H9 (cell line): Measurements from ENCODE around the gene MTCL1. TPM values are rescaled to one million over a fixed set of nuclear protein-coding genes. Genes with fewer than 3 reads are reported as not detected.

Source experiments
- DNase-seq: peaks from one replicate; pipeline ENCODE4 v3.0.0-alpha.2; 2017
- H2AFZ ChIP-seq: one replicate; pipeline ENCODE4 v1.6.1; 2013; ENCODE audit warnings: mild to moderate bottlenecking, low read length, control low read depth, moderate library complexity
- H2AK5ac ChIP-seq: 2 replicates; pipeline ENCODE4 v1.6.1; 2013; ENCODE audit warnings: low read length, control low read depth, mixed read lengths; ENCODE audit not compliant: insufficient read length
- H2BK120ac ChIP-seq: one replicate; pipeline ENCODE4 v1.6.1; 2013; ENCODE audit warnings: low read depth, mild to moderate bottlenecking, low read length, control low read depth, inconsistent platforms; ENCODE audit not compliant: poor library complexity, severe bottlenecking
- H2BK12ac ChIP-seq: 2 replicates; pipeline ENCODE4 v1.6.1; 2013; ENCODE audit warnings: low read length, control low read depth, mixed read lengths, low read depth; ENCODE audit not compliant: insufficient read length
- H2BK15ac ChIP-seq: 2 replicates; pipeline ENCODE4 v1.6.1; 2013; ENCODE audit warnings: low read depth, low read length, control low read depth
- H2BK20ac ChIP-seq: one replicate; pipeline ENCODE4 v1.6.1; 2013; ENCODE audit warnings: low read depth, mild to moderate bottlenecking, low read length, control low read depth, inconsistent platforms; ENCODE audit not compliant: poor library complexity, severe bottlenecking
- H2BK5ac ChIP-seq: 2 replicates; pipeline ENCODE4 v1.6.1; 2013; ENCODE audit warnings: low read length, control low read depth, mixed read lengths; ENCODE audit not compliant: insufficient read length
- H3K14ac ChIP-seq: 2 replicates; pipeline ENCODE4 v1.6.1; 2013; ENCODE audit warnings: low read length, control low read depth; ENCODE audit not compliant: insufficient read depth
- H3K18ac ChIP-seq: 2 replicates; pipeline ENCODE4 v1.6.1; 2013; ENCODE audit warnings: low read depth, mild to moderate bottlenecking, mixed read lengths, low read length, control low read depth; ENCODE audit not compliant: insufficient read length
- H3K23ac ChIP-seq: 2 replicates; pipeline ENCODE4 v1.6.1; 2013; ENCODE audit warnings: low read length, control low read depth, mixed read lengths, low read depth; ENCODE audit not compliant: insufficient read length
- H3K23me2 ChIP-seq: 2 replicates; pipeline ENCODE4 v1.6.1; 2013; ENCODE audit warnings: low read depth, mild to moderate bottlenecking, mixed read lengths, low read length, control low read depth; ENCODE audit not compliant: insufficient read length, poor library complexity, severe bottlenecking
- H3K27ac ChIP-seq: 2 replicates; pipeline ENCODE4 v1.5.1; 2013; ENCODE audit warnings: low read length, control low read depth, mixed read lengths, low read depth; ENCODE audit not compliant: insufficient read length
- H3K27me3 ChIP-seq: 2 replicates; pipeline ENCODE4 v1.6.1; 2013; ENCODE audit warnings: low read length, control low read depth, inconsistent platforms; ENCODE audit not compliant: insufficient read depth
- H3K4ac ChIP-seq: 2 replicates; pipeline ENCODE4 v1.6.1; 2013; ENCODE audit warnings: low read depth, mild to moderate bottlenecking, control low read depth, inconsistent platforms, low read length, moderate library complexity
- H3K4me1 ChIP-seq: 2 replicates; pipeline ENCODE4 v1.6.1; 2013; ENCODE audit warnings: low read length, control low read depth, inconsistent platforms; ENCODE audit not compliant: insufficient read depth
- H3K4me2 ChIP-seq: 2 replicates; pipeline ENCODE4 v1.6.1; 2013; ENCODE audit warnings: low read length, control low read depth, mixed read lengths; ENCODE audit not compliant: insufficient read length, insufficient read depth
- H3K56ac ChIP-seq: 2 replicates; pipeline ENCODE4 v1.6.1; 2013; ENCODE audit warnings: low read depth, mild to moderate bottlenecking, mixed read lengths, low read length, control low read depth; ENCODE audit not compliant: insufficient read length
- H3K79me1 ChIP-seq: 2 replicates; pipeline ENCODE4 v1.6.1; 2013; ENCODE audit warnings: low read depth, mild to moderate bottlenecking, moderate library complexity, low read length, control low read depth, inconsistent platforms; ENCODE audit not compliant: insufficient read depth, poor library complexity, severe bottlenecking
- H3K79me2 ChIP-seq: 2 replicates; pipeline ENCODE4 v1.6.1; 2013; ENCODE audit warnings: low read length, control low read depth, inconsistent platforms; ENCODE audit not compliant: insufficient read depth
- H3K9ac ChIP-seq: 2 replicates; pipeline ENCODE4 v1.6.1; 2013; ENCODE audit warnings: low read length, control low read depth, mixed read lengths; ENCODE audit not compliant: insufficient read length; ENCODE audit errors: extremely low read depth
- H3K9me3 ChIP-seq: one replicate; pipeline ENCODE4 v1.6.1; 2013; ENCODE audit warnings: low read depth, low read length, inconsistent platforms; ENCODE audit not compliant: control insufficient read depth
- H3T11ph ChIP-seq: one replicate; pipeline ENCODE4 v1.6.1; 2013; ENCODE audit warnings: mild to moderate bottlenecking, low read length, control low read depth, inconsistent platforms
- H4K20me1 ChIP-seq: one replicate; pipeline ENCODE4 v1.6.1; 2013; ENCODE audit not compliant: control insufficient read depth, insufficient read length, insufficient read depth
- H4K5ac ChIP-seq: 2 replicates; pipeline ENCODE4 v1.6.1; 2013; ENCODE audit warnings: low read depth, mild to moderate bottlenecking, mixed read lengths, low read length, control low read depth; ENCODE audit not compliant: insufficient read length
- H4K8ac ChIP-seq: replicated peaks from 2 replicates; pipeline ENCODE4 v1.6.1; 2013; ENCODE audit warnings: low read length, control low read depth, mixed read lengths, low read depth; ENCODE audit not compliant: insufficient read length
- H4K91ac ChIP-seq: 2 replicates; pipeline ENCODE4 v1.6.1; 2013; ENCODE audit warnings: low read depth, mild to moderate bottlenecking, moderate library complexity, mixed read lengths, low read length, control low read depth; ENCODE audit not compliant: insufficient read length
- H3K27ac Mint-ChIP-seq, 3 experiments: 2 replicates in 2 of 3; 3 replicates in 1 of 3; pipeline ENCODE4 v1.8.0; 2020 to 2021; ENCODE audit warnings: mixed read lengths in 3 of 3, mild to moderate bottlenecking in 1 of 3, moderate library complexity in 1 of 3
- H3K27me3 Mint-ChIP-seq: 2 replicates; pipeline ENCODE4 v1.8.0; 2021; ENCODE audit warnings: low read depth, mild to moderate bottlenecking, moderate library complexity, mixed read lengths
- H3K36me3 Mint-ChIP-seq, 3 experiments: 2 replicates in 2 of 3; 3 replicates in 1 of 3; pipeline ENCODE4 v1.8.0; 2020 to 2021; ENCODE audit warnings: low read depth in 3 of 3, mixed read lengths in 3 of 3; ENCODE audit not compliant: insufficient read depth in 1 of 3
- H3K4me1 Mint-ChIP-seq, 2 experiments: 2 replicates each; pipeline ENCODE4 v1.8.0; 2020; ENCODE audit warnings: mixed read lengths in 2 of 2
- H3K4me3 Mint-ChIP-seq, 2 experiments: 2 replicates in 1 of 2; 3 replicates in 1 of 2; pipeline ENCODE4 v1.8.0; 2020 to 2021; ENCODE audit warnings: mild to moderate bottlenecking in 2 of 2, mixed read lengths in 2 of 2, moderate library complexity in 1 of 2
- H3K9me3 Mint-ChIP-seq, 2 experiments: 2 replicates in 1 of 2; 3 replicates in 1 of 2; pipeline ENCODE4 v1.8.0; 2020; ENCODE audit warnings: mild to moderate bottlenecking in 2 of 2, mixed read lengths in 2 of 2, moderate library complexity in 1 of 2
- CTCF ChIP-seq: fragments of 200-600 bp; sonication (generic); conservative IDR thresholded peaks from 3 replicates; pipeline ENCODE4 v1.8.0; 2021; ENCODE audit warnings: antibody characterized with exemption, mild to moderate bottlenecking
- WGBS: extraction: QIAGEN DNeasy Blood & Tissue Kit; methylation state at CpG from one replicate; pipeline ENCODE4 v1.1.7; 2013; ENCODE audit warnings: missing lambda C conversion rate, low lambda C conversion rate, mixed read lengths; ENCODE audit not compliant: insufficient read length; ENCODE audit errors: extremely low coverage; 5-methylcytosine and 5-hydroxymethylcytosine counted together
- total RNA-seq: library from RNA; stranded (reverse); gene quantifications from 2 replicates; pipeline ENCODE4 v1.2.1, GENCODE V29; 2021

The MTCL1 gene
- total RNA-seq, 1 experiment from 2014 or later: 50.7 TPM

DNA sequence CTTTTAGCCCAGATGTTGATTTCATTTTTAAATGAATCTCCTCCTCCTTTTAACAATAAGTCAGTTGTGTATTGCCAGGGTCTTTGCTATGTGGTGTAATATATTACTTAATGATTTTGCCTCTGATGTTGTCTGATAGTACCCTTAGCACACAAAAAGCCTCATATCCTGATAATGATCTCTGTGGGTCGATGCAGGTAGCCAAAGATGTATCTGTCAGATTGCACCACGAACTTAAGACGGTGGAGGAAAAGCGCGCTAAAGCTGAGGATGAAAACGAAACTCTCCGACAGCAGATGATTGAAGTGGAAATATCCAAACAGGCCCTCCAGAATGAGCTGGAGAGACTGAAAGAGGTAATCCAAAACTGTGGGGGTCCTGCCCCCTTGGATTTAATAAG is 14.8 kb downstream of the MTCL1 start:
- Histone ChIP-seq H3K27ac (no peak overlapping the region), H3K18ac (no peak overlapping the region), H3K4me2 (no peak overlapping the region), H4K5ac (no peak overlapping the region), H3K27me3 (no peaks in the 10 kb centered on the region), H2BK20ac (no peak overlapping the region), H3K56ac (no peak overlapping the region), H3K79me2 (no peaks in the 10 kb centered on the region; the same call in 1 of the 2 replicates), H2BK5ac (no peak overlapping the region), H2AK5ac (no peak overlapping the region), H3K4ac (no peak overlapping the region), H3K4me1 (peaks cover 5% of the 10 kb centered on the region), H4K20me1 (no peaks in the 10 kb centered on the region), H3K9ac (no peak overlapping the region), H2AFZ (no peak overlapping the region), H3K14ac (no peak overlapping the region), H2BK15ac (no peak overlapping the region), H2BK120ac (no peak overlapping the region), H4K8ac (no peak overlapping the region), H4K91ac (no peak overlapping the region), H3K23me2 (no peaks in the 10 kb centered on the region), H3K9me3 (no peaks in the 10 kb centered on the region), H3K23ac (no peak overlapping the region), H2BK12ac (no peak overlapping the region), H3T11ph (no peak overlapping the region), H3K79me1 (peaks cover 3% of the 10 kb centered on the region)
- WGBS: no CpG with 5 or more reads among the region's 7 CpGs
- Mint-ChIP-seq H3K27ac (peak overlapping the region in 1 of 3 experiments; percentile 60; a peak in 2 of 7 replicates), H3K4me1 (peaks cover 76 to 88% of the 10 kb centered on the region in 2 experiments), H3K27me3 (no peaks in the 10 kb centered on the region), H3K36me3 (peaks cover 16 to 61% (median 41%) of the 10 kb centered on the region in 3 experiments), H3K9me3 (no peaks in the 10 kb centered on the region), H3K4me3 (no peak overlapping the region)
- TF ChIP-seq CTCF: no peak
- no peak for DNase-seq
